Uterus (tissue), 2 donors: ENCODE results near the gene MAVS.

Source experiments
- CTCF ChIP-seq, 4 experiments: fragments of 200-600 bp in 2 of 4; fragments of 450-650 bp in 2 of 4; sonication (generic) in 2 of 4; IDR thresholded peaks; one replicate each; pipeline ENCODE4 v1.5.1; 2016 to 2019; ENCODE audit warnings: antibody characterized with exemption in 4 of 4, mild to moderate bottlenecking in 2 of 4, moderate library complexity in 1 of 4
- POLR2A ChIP-seq, 2 donors: fragments of 450-650 bp; IDR thresholded peaks; one replicate each; pipeline ENCODE4 v1.6.1; 2016; ENCODE audit warnings: antibody characterized with exemption in 2 of 2, mild to moderate bottlenecking in 1 of 2, moderate library complexity in 1 of 2

DNA sequence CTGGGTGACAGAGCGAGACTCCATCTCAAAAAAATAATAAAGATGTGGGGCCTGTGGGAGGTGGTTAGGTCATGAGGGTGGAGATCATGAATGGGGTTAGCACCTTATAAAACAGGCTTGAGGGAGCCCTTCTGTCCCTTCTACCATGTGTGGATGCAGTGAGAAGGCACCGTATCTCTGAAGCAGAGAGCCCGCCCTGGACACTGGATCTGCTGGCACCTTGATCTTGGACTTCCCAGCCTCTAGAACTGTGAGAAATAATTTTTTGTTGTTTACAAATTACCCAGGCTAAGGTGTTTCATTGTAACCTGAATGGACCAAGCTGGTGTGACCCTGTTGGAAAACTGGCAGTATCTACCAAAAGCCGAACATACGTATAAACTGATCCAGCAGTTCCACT is 26.9 kb downstream of the MAVS start:
- no peak for TF ChIP-seq CTCF (IDR thresholded peaks at IDR 0.05)
- TF ChIP-seq POLR2A (IDR thresholded peaks at IDR 0.05) = no peak
